H1 (cell line): ENCODE results near the gene UBASH3B. TPM values are rescaled to one million over a fixed set of nuclear protein-coding genes. Genes with fewer than 3 reads are reported as not detected.

Source experiments
- SAP30 ChIP-seq: fragments of 300-600 bp; sonication (generic); IDR thresholded peaks from 2 replicates; pipeline ENCODE4 v1.7.1; 2012; ENCODE audit warnings: low read length, moderate library complexity, mild to moderate bottlenecking, inconsistent platforms; ENCODE audit not compliant: insufficient read depth, insufficient replicate concordance
- SIRT6 ChIP-seq: IDR thresholded peaks from one replicate; pipeline ENCODE4 v1.7.1; 2012; ENCODE audit warnings: low read length, inconsistent platforms
- TEAD4 ChIP-seq: IDR thresholded peaks from 2 replicates; pipeline ENCODE4 v1.6.1; 2012; ENCODE audit warnings: low read depth, low read length, inconsistent platforms, mixed read lengths
- polyA plus RNA-seq, 7 experiments: library from polyadenylated mRNA; depleted of rRNA in 3 of 7; stranded (reverse) in 5 of 7; unstranded in 2 of 7; fragments of >200 nt in 5 of 7; fragments of 200-250 nt in 2 of 7; gene quantifications; 1 replicate in 5 of 7; 2 replicates in 1 of 7; 4 replicates in 1 of 7; pipeline versions ENCODE4 v1.2.1 to v1.2.3, GENCODE V29; 2011 to 2013; ENCODE audit warnings: missing spikeins in 2 of 7, mixed read lengths in 2 of 7
- small RNA-seq: library from polyadenylated mRNA; stranded (forward); fragments of <200 nt; extraction: miRNeasy Mini kit (QIAGEN cat#:217004); gene quantifications from one replicate; pipeline ENCODE3, GENCODE V24; 2013; ENCODE audit not compliant: insufficient read depth
- total RNA-seq: library from RNA; stranded (reverse); fragmentation: NEBNext Ultra II Directional; extraction: Animal tissue kit (Norgen Biotek cat#: 25700); gene quantifications from 2 replicates; pipeline ENCODE4 v1.2.1, GENCODE V29; 2021

Gene UBASH3B
- total and polyA plus RNA-seq, 2 of the 8 experiments (the other 6 are each of a cell fraction or from before 2014, with no cell fraction given), result 7.5 to 9.5 TPM

GRCh38 chr11:122863704-122864326 is 208.3 kb downstream of the UBASH3B start (continued):
- no peak for TF ChIP-seq SIRT6
- no peak for TF ChIP-seq TEAD4
- TF ChIP-seq SAP30, result no peak
- TF ChIP-seq, all 59 proteins: peak for 2

Small RNA genes within 50 kb of the gene (small RNA-seq; reads per million reads assigned to genes)
- gene RF01210, result not detected

Other genes starting within 250 kb of the UBASH3B start
- not detected in 2 replicates for gene CRTAM, start 182.8 kb downstream of the UBASH3B start, total RNA-seq
- not detected in 2 replicates for gene CRTAM, start 182.8 kb downstream of the UBASH3B start, polyA plus RNA-seq (2011; rRNA removed)
- 0.46 and 0.91 TPM in 2 replicates for gene JHY, start 227.0 kb downstream of the UBASH3B start, total RNA-seq
- 0.19 and 0.29 TPM in 2 replicates for gene JHY, start 227.0 kb downstream of the UBASH3B start, polyA plus RNA-seq (2011; rRNA removed)